ENCODE results near the gene BROX.

DNA sequence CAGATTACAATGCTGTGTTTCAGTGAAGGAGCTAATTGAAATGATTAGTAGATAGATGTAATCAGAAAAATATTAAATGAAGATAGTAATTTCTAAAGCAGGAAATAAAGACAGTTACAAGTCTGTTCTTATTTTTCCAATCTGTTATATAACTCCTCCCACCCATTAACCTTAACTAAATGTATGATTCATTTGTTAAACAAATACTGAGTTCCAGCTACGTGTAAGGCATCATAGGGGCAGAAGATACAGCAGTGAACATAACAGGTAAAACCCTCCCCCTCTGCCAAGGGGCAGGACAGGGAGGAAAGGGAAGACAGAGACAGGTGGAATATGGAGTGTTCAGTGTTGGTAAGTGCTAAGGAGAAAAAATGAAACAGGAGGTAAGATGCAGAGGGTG is 24.6 kb downstream of the BROX start, which contains the start of gene FAM177B:
- TF ChIP-seq, protein P1, sequence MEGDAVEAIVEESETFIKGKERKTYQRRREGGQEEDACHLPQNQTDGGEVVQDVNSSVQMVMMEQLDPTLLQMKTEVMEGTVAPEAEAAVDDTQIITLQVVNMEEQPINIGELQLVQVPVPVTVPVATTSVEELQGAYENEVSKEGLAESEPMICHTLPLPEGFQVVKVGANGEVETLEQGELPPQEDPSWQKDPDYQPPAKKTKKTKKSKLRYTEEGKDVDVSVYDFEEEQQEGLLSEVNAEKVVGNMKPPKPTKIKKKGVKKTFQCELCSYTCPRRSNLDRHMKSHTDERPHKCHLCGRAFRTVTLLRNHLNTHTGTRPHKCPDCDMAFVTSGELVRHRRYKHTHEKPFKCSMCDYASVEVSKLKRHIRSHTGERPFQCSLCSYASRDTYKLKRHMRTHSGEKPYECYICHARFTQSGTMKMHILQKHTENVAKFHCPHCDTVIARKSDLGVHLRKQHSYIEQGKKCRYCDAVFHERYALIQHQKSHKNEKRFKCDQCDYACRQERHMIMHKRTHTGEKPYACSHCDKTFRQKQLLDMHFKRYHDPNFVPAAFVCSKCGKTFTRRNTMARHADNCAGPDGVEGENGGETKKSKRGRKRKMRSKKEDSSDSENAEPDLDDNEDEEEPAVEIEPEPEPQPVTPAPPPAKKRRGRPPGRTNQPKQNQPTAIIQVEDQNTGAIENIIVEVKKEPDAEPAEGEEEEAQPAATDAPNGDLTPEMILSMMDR (IDR thresholded peaks at IDR 0.05), result no peak
- TF ChIP-seq POLR2A (IDR thresholded peaks at IDR 0.05), result no peak
